Measurements from ENCODE around the gene PCGF5. TPM values are rescaled to one million over a fixed set of nuclear protein-coding genes. Genes with fewer than 3 reads are reported as not detected.

The PCGF5 gene
- total RNA-seq, 1 experiment from 2014 or later = 25.8 TPM

DNA sequence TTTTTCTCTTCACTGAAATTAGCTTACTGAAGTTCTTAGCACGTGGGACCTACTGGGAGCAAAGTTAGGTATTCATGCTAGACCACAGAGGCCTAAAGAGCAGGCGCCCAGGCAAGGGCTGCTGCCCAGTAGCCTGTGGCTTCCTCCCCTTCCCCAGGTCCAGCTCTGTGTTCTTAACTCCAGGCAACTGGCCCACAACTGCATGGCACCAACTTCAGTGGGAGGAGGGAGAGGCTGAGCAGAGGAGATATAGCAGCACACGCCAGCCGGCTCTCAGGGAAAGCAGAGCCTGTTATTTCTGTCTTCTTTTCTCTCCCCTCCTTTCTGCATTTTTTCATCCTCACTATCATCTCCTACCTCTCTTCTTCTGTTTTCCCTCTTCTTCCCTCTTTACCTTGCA lies 67.4 kb downstream of the PCGF5 start:
- Mint-ChIP-seq H3K4me3 (ENCODE audit: unreplicated experiment) (no peak overlapping the region), H3K9me3 (ENCODE audit: unreplicated experiment) (no peaks in the 10 kb centered on the region), H3K27me3 (ENCODE audit: insufficient read depth, unreplicated experiment) (no peaks in the 10 kb centered on the region), H3K4me1 (ENCODE audit: insufficient read depth, unreplicated experiment) (no peaks in the 10 kb centered on the region), H3K27ac (ENCODE audit: low read depth, unreplicated experiment) (no peak overlapping the region), H3K36me3 (ENCODE audit: insufficient read depth, unreplicated experiment) (no peaks in the 10 kb centered on the region)
- no peak for TF ChIP-seq CTCF (IDR thresholded peaks at IDR 0.05; ENCODE audit: unreplicated experiment)
- no peak for DNase-seq (ENCODE audit: unreplicated experiment)
- POLR2A ChIA-PET = no interaction called here
- intact Hi-C loops (cut with micrococcal nuclease) = no loop called here
- CTCF ChIA-PET = interaction anchor here (3.9 kb wide), 1 partner anchor 10 kb away, joined by 18 read pairs; no protein-coding TSS in a partner anchor
- BruUV-seq (replicated peaks) = no TSS peak

DNA sequence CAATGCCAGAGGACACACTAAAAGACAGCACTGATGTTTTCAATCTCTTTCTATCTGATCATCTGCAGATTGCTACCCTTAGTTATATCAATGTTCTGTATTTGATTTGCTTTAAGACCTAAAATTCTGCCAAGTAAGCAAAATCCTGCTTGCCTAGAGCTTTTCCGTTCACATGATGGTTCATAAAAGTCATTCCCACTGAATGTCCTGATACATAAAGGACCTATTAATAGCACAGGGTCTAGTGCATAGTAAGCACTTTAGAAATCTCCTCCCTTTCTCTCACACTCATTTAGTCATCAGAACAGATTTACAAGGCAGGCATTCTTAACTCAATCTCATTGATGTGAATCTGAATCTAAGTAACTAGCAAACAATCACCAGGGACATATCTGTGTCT lies 68.8 kb downstream of the PCGF5 start:
- intact Hi-C loops (cut with micrococcal nuclease) = no loop called here
- DNase-seq (ENCODE audit: unreplicated experiment) = no peak
- Mint-ChIP-seq H3K4me1 (ENCODE audit: insufficient read depth, unreplicated experiment) (no peaks in the 10 kb centered on the region), H3K36me3 (ENCODE audit: insufficient read depth, unreplicated experiment) (no peaks in the 10 kb centered on the region), H3K4me3 (ENCODE audit: unreplicated experiment) (no peak overlapping the region), H3K27ac (ENCODE audit: low read depth, unreplicated experiment) (no peak overlapping the region), H3K27me3 (ENCODE audit: insufficient read depth, unreplicated experiment) (no peaks in the 10 kb centered on the region), H3K9me3 (ENCODE audit: unreplicated experiment) (no peaks in the 10 kb centered on the region)
- POLR2A ChIA-PET = interaction anchor here (1.1 kb wide), 1 partner anchor 22 kb away, joined by 4 read pairs; no protein-coding TSS in a partner anchor
- BruUV-seq (replicated peaks) = no TSS peak
- no peak for TF ChIP-seq CTCF (IDR thresholded peaks at IDR 0.05; ENCODE audit: unreplicated experiment)
- CTCF ChIA-PET = interaction anchor here (0.8 to 3.9 kb wide), 2 partner anchors 9 to 11 kb away, joined by 3 to 18 read pairs; no protein-coding TSS in a partner anchor

DNA sequence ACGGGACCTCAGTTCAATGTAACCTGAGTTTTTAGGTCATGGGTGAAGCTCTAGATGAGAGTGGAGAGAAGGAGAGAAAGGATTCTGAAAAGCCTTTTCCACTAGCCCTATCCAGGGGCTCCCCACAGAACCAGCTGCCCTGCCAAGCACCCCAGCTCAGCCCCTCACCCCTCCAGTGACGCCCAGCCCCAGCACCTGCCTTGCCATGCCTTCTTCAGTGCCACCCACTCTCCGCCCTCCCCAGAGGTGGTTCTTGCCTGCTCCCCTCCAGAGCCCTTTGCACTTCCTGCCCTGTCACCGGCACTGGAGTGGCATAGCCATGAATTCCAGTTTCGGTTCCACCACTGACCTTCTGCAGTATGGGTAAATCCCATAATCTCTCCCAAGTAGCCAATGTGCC lies 70.1 kb downstream of the PCGF5 start:
- ChIA-PET CTCF (interaction anchor here (3.9 kb wide), 1 partner anchor 8 kb away, joined by 18 read pairs; no protein-coding TSS in a partner anchor), POLR2A (no interaction called here)
- no TSS peak for BruUV-seq (replicated peaks)
- no peaks in the 10 kb centered on the region for H3K4me1 Mint-ChIP-seq (ENCODE audit: insufficient read depth, unreplicated experiment)
- intact Hi-C loops (cut with micrococcal nuclease) = no loop called here
- no peak overlapping the region for H3K27ac Mint-ChIP-seq (ENCODE audit: low read depth, unreplicated experiment)
- no peaks in the 10 kb centered on the region for H3K36me3 Mint-ChIP-seq (ENCODE audit: insufficient read depth, unreplicated experiment)
- H3K4me3 Mint-ChIP-seq (ENCODE audit: unreplicated experiment) = no peak overlapping the region
- H3K9me3 Mint-ChIP-seq (ENCODE audit: unreplicated experiment) = no peaks in the 10 kb centered on the region
- DNase-seq (ENCODE audit: unreplicated experiment) = no peak
- no peak for TF ChIP-seq CTCF (IDR thresholded peaks at IDR 0.05; ENCODE audit: unreplicated experiment)
- H3K27me3 Mint-ChIP-seq (ENCODE audit: insufficient read depth, unreplicated experiment) = no peaks in the 10 kb centered on the region

DNA sequence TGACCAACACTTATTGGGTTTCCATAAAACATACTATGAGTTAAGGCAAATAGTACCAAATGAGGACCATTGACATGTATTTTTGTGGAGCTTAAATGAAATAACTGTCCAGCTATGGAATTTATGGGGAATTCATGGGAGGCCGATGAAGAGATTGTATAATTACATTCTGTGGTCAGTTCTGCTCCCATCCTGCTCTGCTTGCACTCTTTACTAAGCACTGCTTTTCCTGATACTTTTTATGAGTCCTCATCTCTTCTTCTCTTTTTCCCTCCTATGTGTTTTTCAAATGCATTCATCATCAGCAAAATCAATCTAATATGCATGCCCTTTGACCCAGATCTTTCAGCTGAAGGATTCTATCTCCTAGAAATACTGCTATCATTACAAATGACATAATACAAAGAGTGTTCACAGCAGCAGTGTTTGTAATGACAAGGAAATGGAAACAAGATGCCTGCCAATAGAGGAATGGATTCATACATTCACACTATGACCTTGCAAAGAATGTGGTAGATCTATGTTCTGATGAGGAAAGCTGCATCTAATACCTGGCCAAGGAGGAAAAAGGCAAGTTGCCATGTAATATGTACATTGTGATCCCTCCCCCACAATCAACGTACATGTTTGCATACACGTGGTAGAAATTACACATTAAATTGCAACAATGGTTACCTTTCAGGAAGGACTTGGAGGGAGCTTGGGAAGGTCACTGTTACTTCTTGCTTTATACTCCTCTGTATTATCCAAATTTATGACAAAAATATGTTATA lies 73.9 kb downstream of the PCGF5 start:
- CTCF ChIA-PET = interaction anchor here (1.1 to 1.2 kb wide), 2 partner anchors 76 to 382 kb away, joined by 5 read pairs; no protein-coding TSS in a partner anchor
- Mint-ChIP-seq H3K36me3 (ENCODE audit: insufficient read depth, unreplicated experiment) (no peaks in the 10 kb centered on the region), H3K4me3 (ENCODE audit: unreplicated experiment) (no peak overlapping the region), H3K27ac (ENCODE audit: low read depth, unreplicated experiment) (no peak overlapping the region), H3K27me3 (ENCODE audit: insufficient read depth, unreplicated experiment) (no peaks in the 10 kb centered on the region), H3K9me3 (ENCODE audit: unreplicated experiment) (no peaks in the 10 kb centered on the region), H3K4me1 (ENCODE audit: insufficient read depth, unreplicated experiment) (no peaks in the 10 kb centered on the region)
- POLR2A ChIA-PET = interaction anchor here (0.6 kb wide), 1 partner anchor 14 kb away, joined by 3 read pairs; no protein-coding TSS in a partner anchor
- intact Hi-C loops (cut with micrococcal nuclease) = no loop called here
- no TSS peak for BruUV-seq (replicated peaks)
- no peak for TF ChIP-seq CTCF (IDR thresholded peaks at IDR 0.05; ENCODE audit: unreplicated experiment)
- DNase-seq (ENCODE audit: unreplicated experiment) = no peak
